IPS-15b (cell line): ENCODE results near the gene RASGRP2.

Experiments
- H3K27me3 ChIP-seq: one replicate; pipeline ENCODE4 v1.6.1; 2013; ENCODE audit warnings: low read length; ENCODE audit not compliant: control insufficient read depth, insufficient read depth
- H3K36me3 ChIP-seq: one replicate; pipeline ENCODE4 v1.6.1; 2013; ENCODE audit warnings: low read length; ENCODE audit not compliant: control insufficient read depth, insufficient read depth
- H3K4me1 ChIP-seq: one replicate; pipeline ENCODE4 v1.6.1; 2013; ENCODE audit warnings: mild to moderate bottlenecking, low read length; ENCODE audit not compliant: control insufficient read depth, insufficient read depth
- H3K4me3 ChIP-seq: one replicate; pipeline ENCODE4 v1.5.1; 2013; ENCODE audit warnings: low read depth, low read length
- H3K9ac ChIP-seq: one replicate; pipeline ENCODE4 v1.6.1; 2013; ENCODE audit warnings: low read depth, mild to moderate bottlenecking, low read length
- H3K9me3 ChIP-seq: one replicate; pipeline ENCODE4 v1.6.1; 2013; ENCODE audit warnings: mild to moderate bottlenecking, low read length; ENCODE audit not compliant: control insufficient read depth, insufficient read depth

RASGRP2 gene

DNA sequence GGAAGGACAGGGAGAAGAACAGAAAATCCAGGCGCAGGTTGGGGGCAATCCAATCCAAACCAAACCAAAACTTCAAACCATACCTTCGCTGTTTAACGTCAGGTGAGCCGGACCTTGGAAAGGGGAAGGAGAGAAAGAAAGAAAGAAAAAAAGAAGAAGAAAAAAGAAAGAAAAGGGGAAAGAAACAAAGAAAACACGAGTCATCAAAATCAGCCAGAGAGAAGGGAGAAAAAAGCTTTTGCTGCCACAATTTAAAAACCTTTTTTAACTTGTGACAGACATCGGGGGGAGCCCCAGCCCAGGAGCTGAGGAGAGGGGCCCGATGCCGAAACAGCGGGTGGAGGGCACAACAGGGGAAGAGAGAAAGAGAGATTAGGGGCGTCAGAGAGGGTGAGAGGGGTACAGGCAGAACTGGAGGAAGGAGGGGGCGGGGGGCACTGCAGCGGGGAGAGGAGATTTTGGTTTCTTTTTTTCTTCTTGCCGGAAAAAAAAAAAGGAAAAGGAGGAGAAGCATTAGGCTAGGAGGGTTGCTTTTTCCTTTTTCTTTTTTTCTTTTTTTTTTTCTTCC lies 51.1 kb downstream of the RASGRP2 start:
- Histone ChIP-seq H3K9ac (no peak overlapping the region), H3K4me3 (no peak overlapping the region), H3K27me3 (peaks cover 4% of the 10 kb centered on the region)

DNA sequence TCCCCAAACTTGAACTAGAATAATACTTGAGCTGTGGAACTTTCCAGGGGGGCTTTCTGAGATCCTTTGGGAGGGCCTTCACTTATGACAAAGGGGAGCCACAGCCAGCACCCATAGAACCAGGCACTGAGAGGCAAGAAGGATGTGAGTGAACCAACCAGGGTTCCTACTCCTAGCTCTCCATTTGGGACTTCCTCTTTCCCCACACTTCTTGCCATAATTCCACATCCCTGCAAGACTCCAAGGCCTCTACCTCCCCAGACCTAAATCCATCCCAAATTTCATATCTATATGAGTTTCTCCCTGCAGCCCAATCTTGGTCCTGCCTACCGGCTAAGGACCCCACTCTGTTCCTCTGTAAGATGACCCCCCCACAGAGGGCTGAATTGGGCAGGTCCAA lies 52.4 kb downstream of the RASGRP2 start:
- Histone ChIP-seq H3K9me3 (no peaks in the 10 kb centered on the region), H3K27me3 (peaks cover 4% of the 10 kb centered on the region), H3K36me3 (no peaks in the 10 kb centered on the region), H3K4me1 (peaks cover 7% of the 10 kb centered on the region), H3K9ac (no peak overlapping the region), H3K4me3 (no peak overlapping the region)

More for the DNA sequence above, 51.1 kb downstream of the RASGRP2 start:
- no peaks in the 10 kb centered on the region for H3K9me3 ChIP-seq
- H3K4me1 ChIP-seq, result peaks cover 6% of the 10 kb centered on the region
- H3K36me3 ChIP-seq, result no peaks in the 10 kb centered on the region

DNA sequence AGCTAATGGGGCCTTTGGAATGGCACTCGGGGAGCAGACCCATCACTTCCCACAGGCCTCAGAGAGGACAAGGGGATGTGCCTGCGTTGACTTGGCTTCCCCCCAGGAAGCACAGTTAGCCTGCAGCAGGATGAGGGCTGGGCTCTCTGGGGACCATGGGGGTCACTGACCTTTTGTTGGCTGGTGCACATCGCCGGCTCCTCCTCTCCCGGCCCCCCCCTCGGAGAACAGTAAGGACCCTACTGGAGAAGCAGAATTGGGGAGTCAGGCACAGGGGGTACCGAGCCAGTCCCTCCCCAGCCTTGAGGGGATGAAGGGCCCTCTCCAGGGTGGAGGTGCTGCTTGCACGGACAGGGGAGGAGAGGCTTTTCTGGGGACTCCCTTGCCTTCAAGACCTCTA lies 53.7 kb downstream of the RASGRP2 start:
- peaks cover 7% of the 10 kb centered on the region for H3K4me1 ChIP-seq
- no peaks in the 10 kb centered on the region for H3K36me3 ChIP-seq
- no peak overlapping the region for H3K4me3 ChIP-seq
- no peaks in the 10 kb centered on the region for H3K9me3 ChIP-seq
- H3K27me3 ChIP-seq, result peaks cover 4% of the 10 kb centered on the region
- H3K9ac ChIP-seq, result no peak overlapping the region

GRCh38 chr11:64688534-64688982 lies 55.4 kb downstream of the RASGRP2 start:
- Histone ChIP-seq H3K36me3 (no peaks in the 10 kb centered on the region), H3K4me3 (peak overlapping the region; percentile 90), H3K9me3 (no peaks in the 10 kb centered on the region), H3K4me1 (peaks cover 7% of the 10 kb centered on the region), H3K27me3 (peaks cover under 1% of the 10 kb centered on the region), H3K9ac (peak overlapping the region; percentile 61)

- Histone ChIP-seq H3K9me3 (no peaks in the 10 kb centered on the region), H3K4me1 (peaks cover 7% of the 10 kb centered on the region), H3K9ac (no peak overlapping the region), H3K4me3 (peak overlapping the region; percentile 90), H3K27me3 (no peaks in the 10 kb centered on the region), H3K36me3 (no peaks in the 10 kb centered on the region)
Observed at GRCh38 chr11:64687643-64688533, 56.1 kb downstream of the RASGRP2 start.

DNA sequence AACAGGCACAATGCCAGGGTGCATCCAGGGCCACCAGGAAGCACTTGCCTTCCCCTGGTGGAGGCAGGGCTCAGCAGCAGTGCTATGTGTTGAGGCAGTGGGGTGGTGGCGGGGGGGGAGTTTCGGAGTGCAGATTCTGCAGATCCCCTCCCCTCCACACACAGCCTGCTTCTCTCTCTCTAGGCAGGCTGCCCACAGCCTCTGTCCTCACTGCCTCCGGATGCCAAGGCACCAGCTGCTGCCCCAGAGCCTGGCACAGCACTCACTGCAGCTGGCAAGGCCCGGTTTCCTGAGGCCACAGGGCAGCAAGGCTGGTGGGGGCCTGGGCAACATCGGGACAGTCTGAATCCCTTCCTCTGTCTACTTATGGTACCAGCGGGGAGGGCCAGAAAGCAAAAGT lies 56.7 kb downstream of the RASGRP2 start:
- Histone ChIP-seq H3K4me1 (peaks cover 7% of the 10 kb centered on the region), H3K9ac (no peak overlapping the region)

DNA sequence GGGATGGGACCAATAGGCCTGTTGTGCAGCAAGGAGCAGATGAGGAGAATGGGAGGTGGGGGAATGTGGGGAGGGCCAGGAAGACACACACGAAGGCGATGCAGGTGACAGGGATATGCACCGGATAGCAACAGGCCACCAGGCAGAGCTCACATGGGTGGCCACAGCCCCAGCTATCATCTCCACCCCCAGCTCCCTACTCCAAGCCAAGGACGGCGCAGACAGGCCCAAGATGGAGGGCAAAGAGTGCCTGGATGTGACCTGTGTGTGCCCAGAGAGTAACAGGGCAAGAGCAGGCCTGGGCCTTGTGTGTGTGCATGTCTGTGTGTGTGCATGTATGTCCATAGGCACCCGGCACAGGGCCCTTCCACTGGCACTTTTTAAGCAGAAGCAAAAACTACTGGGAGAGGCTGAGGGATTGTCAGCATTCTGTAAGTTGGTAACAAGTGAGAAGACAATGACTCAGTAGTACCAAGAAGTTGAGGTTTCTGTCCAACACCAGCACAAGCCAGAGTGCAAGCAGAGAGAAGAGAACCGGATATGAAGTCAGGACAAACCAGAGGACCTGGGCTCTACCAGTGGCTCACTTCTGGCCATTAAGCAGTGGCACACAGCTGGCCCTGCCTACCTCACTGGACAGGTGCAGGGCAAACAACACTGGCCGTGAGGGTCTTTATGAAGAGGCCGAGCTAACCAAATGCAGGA lies 57.3 kb downstream of the RASGRP2 start:
- Histone ChIP-seq H3K27me3 (no peaks in the 10 kb centered on the region), H3K36me3 (no peaks in the 10 kb centered on the region), H3K4me1 (peaks cover 7% of the 10 kb centered on the region), H3K4me3 (no peak overlapping the region), H3K9ac (no peak overlapping the region), H3K9me3 (no peaks in the 10 kb centered on the region)

More for the DNA sequence above, 56.7 kb downstream of the RASGRP2 start:
- Histone ChIP-seq H3K9me3 (no peaks in the 10 kb centered on the region), H3K36me3 (no peaks in the 10 kb centered on the region), H3K27me3 (no peaks in the 10 kb centered on the region), H3K4me3 (no peak overlapping the region)

GRCh38 chr11:64685536-64685935 lies 58.4 kb downstream of the RASGRP2 start:
- Histone ChIP-seq H3K9ac (no peak overlapping the region), H3K4me1 (peaks cover 7% of the 10 kb centered on the region), H3K9me3 (no peaks in the 10 kb centered on the region), H3K36me3 (no peaks in the 10 kb centered on the region), H3K4me3 (no peak overlapping the region), H3K27me3 (no peaks in the 10 kb centered on the region)

DNA sequence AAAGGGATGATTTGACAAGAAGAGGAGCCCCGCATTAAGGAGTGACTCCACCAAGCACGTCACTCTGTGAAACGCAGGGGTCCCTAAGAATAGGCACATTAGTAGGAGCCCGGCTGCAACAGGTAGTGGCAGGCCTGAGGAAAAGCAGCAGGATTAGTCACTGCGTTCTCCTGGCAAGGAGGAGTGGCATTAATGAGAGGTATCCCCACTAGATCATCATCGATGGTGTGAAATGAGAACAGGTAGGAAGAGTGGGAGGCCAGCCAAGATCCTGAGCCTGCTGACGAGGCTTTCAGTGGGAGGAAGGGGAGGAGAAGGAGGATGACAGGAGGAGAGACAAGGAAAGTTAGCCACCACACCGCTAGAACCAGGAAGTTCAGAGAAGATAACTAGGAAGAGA lies 59.6 kb downstream of the RASGRP2 start:
- no peaks in the 10 kb centered on the region for H3K36me3 ChIP-seq
- H3K9me3 ChIP-seq, result no peaks in the 10 kb centered on the region
- H3K4me3 ChIP-seq, result no peak overlapping the region
- H3K9ac ChIP-seq, result no peak overlapping the region
- no peaks in the 10 kb centered on the region for H3K27me3 ChIP-seq
- peaks cover 7% of the 10 kb centered on the region for H3K4me1 ChIP-seq

GRCh38 chr11:64681171-64681570 lies 62.8 kb downstream of the RASGRP2 start:
- Histone ChIP-seq H3K27me3 (peaks cover 2% of the 10 kb centered on the region), H3K4me3 (no peak overlapping the region), H3K9ac (no peak overlapping the region), H3K4me1 (peaks cover 2% of the 10 kb centered on the region), H3K9me3 (no peaks in the 10 kb centered on the region), H3K36me3 (no peaks in the 10 kb centered on the region)

GRCh38 chr11:64679846-64680245 lies 64.1 kb downstream of the RASGRP2 start:
- H3K9ac ChIP-seq, result no peak overlapping the region
- no peaks in the 10 kb centered on the region for H3K9me3 ChIP-seq
- no peak overlapping the region for H3K4me3 ChIP-seq
- H3K36me3 ChIP-seq, result no peaks in the 10 kb centered on the region
- H3K27me3 ChIP-seq, result peaks cover 6% of the 10 kb centered on the region
- H3K4me1 ChIP-seq, result peaks cover 2% of the 10 kb centered on the region
